T-helper 2 cell treated with Interferon-gamma antibody and Interleukin-4, amounts not matched to agents 100 ng/mL and 5 ng/mL, for 36 hours (primary cell): ENCODE measurements around the gene SPOCK1. TPM values are rescaled to one million over a fixed set of nuclear protein-coding genes. Genes with fewer than 3 reads are reported as not detected.
"Not testable (repeated sequence)": the region's sequence is repeated elsewhere in the genome, so short reads cannot be mapped to it uniquely, and the experiment has no call there.

ENCODE experiments used
- intact Hi-C: fragments of 100-400 bp; cut with micrococcal nuclease; formaldehyde crosslinking; loops from one replicate; pipeline ENCODE4 v1.15.1; 2023
- total RNA-seq: library from RNA; stranded (reverse); gene quantifications from 2 replicates; pipeline ENCODE4 v1.2.3, GENCODE V29; 2022

Gene SPOCK1
- 0.16 and 0.91 TPM in 2 replicates for total RNA-seq

DNA sequence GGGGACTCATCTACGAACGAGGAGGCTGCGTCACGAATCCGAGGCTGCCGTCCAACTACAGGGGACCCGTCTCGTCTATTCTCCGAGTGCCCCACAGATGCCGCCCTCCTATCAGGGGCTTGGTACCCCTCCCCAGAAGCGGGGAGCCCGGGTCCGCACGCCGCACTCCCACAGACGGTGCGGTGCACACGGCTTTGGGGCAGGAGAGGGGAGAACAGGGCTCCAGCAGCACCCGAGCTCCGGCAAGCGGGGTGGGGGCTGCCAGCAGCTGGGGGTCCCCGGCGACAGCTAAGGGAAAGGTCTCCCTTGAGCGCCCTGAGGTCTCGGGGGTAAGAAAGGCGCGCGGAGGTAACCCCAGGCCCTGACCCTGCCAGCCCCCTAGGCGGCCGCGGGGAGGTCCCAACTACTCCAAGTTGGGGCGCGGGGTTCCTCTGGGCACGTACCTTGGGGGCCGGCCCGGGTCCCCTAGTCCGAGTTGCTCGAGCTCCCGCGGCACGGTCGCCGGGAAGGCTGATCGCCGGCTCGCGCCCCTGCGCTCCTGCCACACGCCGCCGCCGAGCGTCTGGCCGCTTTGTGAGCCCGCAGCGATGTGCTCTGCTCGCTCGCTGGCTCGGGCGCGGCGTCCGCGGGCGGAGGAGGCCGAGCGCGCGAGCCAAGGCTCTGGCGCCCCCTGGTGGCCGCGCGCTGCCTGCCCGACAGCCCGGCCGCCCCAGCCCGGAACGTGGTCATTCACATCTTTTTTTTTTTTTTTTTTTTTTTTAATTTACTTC is at the start of gene SPOCK1:
SPOCK1 (minus strand) TSS at position 591 of the 770 bp plus-strand sequence.
- intact Hi-C loops, result loop anchor here (1.0 kb wide), 1 partner anchor 179 kb away; no protein-coding TSS in a partner anchor

DNA sequence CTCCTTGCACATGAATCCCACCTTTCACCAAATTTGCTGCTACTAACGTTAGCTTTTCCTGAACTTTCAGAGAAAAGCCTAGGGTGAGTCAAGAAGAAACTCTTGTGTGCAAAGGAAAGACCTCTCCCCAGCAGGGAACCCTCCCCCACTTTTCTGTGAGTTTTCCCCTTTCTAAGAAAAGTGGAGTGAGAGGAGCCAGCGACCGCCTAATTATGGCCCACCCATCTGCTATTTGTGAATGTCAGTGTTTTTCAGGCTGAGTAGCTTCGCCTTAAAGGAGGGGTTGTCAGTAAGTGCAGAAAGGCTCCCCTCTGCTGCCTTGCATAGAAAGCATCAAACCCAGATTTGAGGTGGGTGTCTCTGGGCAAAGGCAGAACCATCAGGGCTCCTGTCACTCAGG is 46.8 kb upstream of the SPOCK1 start:
- intact Hi-C loops, result no loop called here

DNA sequence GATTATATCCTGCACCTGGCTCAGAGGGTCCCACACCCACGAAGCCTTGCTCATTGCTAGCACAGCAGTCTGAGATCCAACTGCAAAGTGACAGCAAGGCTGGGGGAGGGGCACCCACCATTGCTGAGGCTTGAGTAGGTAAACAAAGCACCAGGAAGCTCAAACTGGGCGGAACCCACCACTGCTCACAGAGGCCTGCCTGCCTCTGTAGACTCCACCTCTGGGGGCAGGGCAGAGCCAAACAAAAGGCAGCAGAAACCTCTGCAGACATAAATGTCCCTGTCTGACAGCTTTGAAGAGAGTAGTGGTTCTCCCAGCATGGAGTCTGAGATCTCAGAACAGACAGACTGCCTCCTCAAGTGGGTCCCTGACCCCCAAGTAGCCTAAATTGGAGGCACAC is 36.3 kb upstream of the SPOCK1 start:
- intact Hi-C loops, result not testable (repeated sequence)

DNA sequence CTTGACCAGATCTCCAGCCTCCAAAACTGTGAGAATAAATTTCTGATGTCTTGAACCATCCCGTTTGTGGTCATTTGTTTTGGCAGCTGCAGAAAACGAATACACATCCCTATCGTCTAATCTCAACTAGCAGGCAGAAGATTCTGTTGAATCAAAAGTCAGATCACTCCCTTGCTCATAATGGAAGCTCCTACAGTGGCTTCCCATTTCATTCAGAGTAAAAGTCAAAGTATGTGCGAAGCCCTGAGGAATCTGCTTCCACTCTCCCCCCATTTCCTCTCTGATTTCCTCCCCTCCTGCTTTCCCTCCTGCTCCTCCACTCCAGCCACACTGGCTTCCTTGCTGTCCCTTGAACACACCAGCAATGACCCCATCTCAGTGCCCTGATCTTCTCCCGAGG is 34.8 kb upstream of the SPOCK1 start:
- intact Hi-C loops, result no loop called here

DNA sequence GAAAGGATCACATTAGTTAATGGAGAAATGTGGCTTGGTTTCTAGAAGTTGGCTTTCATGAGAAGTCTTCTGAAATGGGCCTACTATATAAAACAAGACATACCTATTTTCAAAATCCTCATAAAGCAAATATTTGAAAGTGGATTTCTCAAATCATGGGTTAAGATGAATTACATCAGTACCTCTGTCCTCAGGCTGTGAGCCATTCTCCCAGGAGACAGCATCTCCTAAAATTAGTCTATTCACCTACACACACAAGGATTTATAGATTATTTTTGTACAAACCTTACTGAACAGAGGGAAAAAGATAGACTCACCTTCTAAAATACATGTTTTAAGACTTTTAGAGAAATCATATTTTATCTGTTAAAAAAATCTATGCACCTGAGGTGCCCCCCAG is 32.1 kb upstream of the SPOCK1 start:
- intact Hi-C loops, result no loop called here

DNA sequence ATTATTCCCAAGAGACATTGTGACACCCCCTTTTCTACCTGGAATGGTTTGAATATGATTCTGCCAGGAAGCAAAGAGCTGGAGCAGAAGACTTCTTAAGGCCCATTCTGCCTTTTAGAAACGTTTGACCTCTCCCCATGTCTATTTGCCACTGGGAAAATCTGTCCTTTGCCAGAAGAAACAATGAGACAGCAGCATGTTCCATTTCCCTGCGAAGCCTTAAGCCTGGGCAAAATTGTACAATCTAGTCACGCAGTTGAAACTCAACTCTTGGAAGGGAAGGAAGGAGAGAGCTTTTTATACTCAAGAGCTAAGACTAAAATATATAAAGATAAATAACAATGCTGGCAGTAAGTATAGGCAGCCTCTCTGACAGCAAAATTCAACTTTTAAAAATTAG is 22.1 kb upstream of the SPOCK1 start:
- intact Hi-C loops, result no loop called here

DNA sequence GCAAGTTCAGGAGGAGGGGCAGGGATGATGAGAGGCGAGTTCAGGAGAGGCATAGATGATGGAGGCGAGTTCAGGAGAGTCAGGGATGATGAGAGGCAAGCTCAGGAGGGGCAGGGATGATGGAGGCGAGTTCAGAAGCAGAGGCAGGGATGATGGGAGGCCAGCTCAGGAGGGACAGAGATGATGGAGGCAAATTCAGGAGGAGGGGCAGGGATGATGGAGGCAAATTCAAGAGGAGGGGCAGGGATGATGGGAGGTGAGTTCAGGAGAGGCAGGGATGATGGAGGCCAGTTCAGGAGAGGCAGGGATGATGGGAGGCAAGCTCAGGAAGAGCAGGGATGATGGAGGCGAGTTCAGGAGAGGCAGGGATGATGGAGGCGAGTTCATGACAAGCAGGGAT is 17.8 kb upstream of the SPOCK1 start:
- intact Hi-C loops, result no loop called here

DNA sequence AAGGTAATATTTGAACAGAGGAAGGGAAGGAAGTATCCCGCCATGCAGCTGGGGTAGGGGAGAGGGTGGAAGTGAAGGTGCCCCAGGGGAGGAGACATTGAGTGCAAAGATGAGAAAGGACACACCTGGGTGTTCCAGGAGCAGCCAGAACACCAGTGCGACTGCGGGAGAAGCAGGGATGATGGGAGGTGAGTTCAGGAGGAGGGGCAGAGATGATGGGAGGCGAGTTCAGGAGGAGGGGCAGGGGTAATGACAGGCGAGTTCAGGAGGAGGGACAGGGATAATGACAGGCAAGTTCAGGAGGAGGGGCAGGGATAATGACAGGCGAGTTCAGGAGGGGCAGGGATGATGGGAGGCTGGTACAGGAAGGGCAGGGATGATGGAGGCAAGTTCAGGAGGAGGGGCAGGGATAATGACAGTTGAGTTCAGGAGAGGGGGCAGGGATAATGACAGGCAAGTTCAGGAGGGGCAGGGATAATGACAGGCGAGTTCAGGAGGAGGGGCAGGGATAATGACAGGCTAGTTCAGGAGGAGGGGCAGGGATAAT is 17.2 kb upstream of the SPOCK1 start:
- intact Hi-C loops, result no loop called here

DNA sequence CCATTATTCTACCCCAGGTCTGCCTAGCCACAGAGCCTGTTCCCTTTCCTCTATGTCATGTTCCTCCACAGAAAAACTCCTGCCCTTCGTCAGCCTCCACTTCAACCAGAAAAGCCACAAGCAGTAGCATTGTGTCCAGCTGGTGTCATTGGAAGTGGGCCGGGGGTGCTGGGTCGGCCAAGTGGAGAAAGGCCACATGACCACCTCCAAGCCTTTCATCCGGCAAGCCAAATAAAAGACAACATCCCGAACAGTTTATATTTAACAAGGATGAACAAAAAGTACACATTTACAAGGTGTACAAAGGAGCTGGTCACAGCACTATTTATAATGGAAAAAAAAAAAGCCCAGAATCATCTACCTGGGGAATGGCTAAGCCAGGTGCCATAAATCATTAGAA is 16.1 kb upstream of the SPOCK1 start:
- intact Hi-C loops, result no loop called here

DNA sequence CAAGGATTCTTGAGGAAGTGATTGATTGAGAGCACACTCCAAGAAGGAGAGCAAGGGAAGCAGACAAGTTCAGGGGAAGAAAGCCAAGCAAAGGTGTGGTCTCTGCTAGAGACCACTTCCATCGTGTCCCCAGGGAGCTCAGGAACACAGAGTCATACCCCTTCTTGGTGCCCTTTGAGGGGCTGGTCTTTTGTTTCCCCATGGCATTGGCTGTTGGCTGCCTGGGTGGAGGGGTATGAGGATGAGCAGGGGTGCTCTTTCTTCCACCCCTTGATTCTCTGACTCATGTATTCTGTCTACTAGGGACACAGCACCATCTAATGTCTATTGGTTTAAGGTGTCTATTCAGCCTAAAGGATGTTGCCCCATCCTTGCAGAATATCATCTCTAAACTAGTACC is 11.5 kb upstream of the SPOCK1 start:
- intact Hi-C loops, result no loop called here

DNA sequence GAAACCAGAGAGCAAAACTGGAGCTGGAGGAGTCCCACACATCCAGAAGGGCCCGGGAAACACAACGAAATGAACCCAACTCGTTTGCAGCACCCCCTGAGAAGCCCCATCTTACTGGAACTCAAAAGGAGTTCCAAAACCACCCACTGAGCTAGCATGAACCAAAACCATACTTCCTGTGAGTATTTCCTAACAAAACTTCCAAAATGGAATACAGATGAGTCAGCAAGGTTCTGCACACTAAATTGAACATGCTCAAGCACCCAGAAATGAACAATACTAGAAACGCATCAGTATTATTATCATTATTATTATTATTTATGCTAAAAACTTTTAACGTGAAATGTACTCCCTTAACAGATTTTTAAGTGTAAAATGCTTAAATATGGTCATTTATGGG is 8.0 kb upstream of the SPOCK1 start:
- intact Hi-C loops, result no loop called here

DNA sequence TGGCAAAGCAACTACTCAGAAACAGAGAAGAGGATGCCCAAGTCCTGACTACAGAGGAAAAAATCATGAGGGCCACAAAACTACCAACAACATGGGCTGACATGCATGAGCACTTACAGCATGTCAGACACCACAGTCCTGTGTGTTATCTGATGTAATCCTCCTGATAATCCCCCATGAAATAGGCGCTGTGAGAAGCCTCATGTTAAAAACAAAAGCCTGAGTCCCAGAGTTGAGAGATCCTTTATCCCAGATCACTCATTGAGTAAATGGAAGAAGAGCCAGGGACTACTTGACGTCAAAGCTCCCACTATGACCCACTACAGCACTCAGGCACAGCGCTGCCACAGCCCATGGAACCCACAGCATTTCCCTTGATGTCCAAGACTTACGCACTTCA is 7.2 kb upstream of the SPOCK1 start:
- intact Hi-C loops, result no loop called here

DNA sequence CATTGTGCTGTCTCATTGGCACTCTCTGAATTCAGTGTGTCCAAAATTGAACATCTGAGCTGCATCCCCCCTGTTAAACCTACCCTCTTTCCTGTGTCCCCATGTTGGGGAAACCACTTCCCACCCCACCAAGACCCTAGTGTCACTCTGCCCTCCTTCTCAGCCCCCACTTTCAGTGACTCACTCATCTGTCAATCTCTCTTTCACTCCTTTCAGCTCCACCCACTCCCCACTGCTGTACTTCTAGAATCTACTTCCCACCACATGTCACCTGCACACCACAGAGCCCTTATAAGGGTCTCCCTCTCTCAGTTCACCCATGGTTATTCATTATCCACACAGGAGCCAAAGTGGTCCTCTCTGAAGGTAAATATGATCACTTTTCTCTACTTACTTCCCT is 5.8 kb upstream of the SPOCK1 start:
- intact Hi-C loops, result no loop called here

DNA sequence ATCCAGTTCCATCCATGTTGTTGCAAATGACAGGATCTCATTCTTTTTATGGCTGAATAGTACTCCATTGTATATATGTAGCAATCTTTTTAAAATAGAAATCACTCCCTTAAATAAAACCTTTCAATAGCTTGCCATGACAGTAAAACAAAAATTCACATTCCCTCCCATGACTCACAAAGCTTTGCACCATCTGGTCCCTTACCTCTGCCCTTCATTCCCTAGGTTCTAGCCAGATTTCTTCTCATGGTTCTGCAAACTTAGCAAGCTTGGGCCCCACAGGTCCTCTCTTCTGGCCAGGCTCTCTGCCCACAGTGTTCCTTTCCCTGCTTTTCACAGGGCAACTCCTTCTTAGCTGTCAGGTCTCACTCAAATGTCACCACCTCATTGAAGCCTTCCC is 4.3 kb upstream of the SPOCK1 start:
- intact Hi-C loops, result no loop called here

DNA sequence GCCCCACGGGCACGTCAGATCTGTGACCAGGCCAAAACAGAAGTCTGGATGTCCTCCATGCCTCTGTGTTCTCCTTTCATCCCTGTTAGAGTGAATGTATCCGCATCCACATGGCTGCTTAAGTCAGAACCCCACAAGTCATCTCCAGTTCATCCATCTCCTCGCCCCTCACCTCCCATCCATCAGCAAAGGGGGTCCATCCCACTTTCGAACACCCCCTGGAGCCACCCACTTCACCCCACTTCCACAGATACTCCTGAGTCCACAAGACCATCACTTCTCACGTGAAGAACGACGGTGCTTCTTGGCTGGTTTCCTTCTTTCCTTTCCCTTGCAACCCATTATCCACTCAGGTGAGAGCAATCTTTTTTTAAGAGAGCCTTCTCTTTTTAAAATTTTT is 3.5 kb upstream of the SPOCK1 start:
- intact Hi-C loops, result no loop called here

DNA sequence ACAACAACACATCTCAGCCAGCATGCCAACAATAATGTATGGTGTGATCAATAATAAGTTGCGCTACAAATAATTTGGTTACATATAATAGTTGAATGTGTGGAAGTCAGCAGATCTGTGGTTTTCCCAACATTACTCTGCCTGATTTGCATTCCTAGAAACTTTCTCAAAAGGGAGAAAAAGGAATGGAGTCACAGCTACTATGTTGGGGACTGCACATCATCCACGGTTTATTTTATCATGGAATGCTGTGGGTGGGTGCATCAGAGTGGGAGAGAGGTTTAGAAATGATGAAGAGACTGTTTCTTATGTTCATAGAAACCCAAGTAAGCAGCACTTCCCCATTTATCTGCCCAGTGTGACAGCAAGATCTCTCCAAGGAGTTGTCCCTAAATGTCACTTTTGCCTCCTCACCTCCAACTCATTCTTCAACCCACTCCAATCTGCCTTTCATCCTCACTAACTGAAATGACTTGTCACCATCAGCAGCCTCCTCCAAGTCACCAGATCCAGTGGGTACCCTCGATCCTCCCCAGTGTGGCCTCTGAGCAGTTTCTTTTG is 2.8 kb upstream of the SPOCK1 start:
- intact Hi-C loops, result no loop called here

DNA sequence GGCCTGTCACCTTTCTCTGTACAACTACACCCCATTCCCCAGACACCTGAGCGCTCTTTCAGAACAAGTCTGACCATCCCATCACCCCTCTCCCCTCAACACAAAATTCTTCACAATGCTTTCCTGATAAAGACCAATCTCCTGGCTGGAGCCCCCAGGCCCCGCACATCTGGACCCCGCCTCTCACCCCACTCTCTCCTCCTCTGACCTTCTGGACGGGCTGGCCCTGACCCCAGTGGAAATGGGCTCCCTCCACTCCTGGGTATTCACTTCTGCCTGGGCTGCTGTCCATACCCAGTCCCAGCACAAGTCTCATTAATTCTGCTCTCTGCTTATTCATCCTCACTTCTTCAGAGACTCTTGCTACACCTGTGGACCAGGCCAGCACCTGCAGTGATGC is 2.1 kb upstream of the SPOCK1 start:
- intact Hi-C loops, result no loop called here

DNA sequence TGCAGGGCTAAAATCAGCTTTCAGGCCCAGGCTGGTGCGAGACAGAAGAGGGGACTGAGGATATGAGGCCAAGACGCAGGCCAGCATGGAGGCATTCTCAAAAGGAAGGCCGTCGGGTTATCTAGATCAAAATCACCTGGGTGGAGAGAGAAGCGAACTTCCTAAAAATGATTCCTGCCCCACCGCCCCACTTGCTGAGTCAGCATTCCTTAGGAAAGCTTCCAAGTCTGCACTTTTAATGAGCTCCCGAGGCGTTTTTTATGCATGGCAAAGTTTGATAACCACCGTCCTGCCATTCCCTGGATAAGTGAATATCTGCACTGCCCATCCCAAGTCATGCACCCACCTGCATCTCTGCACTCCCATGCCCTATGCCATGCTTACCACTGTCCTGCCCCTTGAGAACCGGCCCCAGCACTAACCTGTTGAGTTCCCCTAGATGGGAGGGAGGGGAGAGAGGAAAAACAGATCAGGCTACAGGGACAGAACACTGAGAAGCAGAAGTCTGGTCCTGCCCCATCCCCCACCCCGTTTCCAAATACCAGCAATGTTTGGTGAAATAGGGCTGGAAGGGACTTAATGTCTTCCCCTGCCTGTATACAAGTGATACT is 1.6 kb upstream of the SPOCK1 start:
- intact Hi-C loops, result no loop called here

DNA sequence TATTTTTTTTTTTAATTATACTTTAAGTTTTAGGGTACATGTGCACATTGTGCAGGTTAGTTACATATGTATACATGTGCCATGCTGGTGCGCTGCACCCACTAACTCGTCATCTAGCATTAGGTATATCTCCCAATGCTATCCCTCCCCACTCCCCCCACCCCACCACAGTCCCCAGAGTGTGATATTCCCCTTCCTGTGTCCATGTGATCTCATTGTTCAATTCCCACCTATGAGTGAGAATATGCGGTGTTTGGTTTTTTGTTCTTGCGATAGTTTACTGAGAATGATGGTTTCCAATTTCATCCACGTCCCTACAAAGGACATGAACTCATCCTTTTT is 351 bp upstream of the SPOCK1 start:
- intact Hi-C loops, result loop anchor here (1.0 kb wide), 1 partner anchor 179 kb away; no protein-coding TSS in a partner anchor

DNA sequence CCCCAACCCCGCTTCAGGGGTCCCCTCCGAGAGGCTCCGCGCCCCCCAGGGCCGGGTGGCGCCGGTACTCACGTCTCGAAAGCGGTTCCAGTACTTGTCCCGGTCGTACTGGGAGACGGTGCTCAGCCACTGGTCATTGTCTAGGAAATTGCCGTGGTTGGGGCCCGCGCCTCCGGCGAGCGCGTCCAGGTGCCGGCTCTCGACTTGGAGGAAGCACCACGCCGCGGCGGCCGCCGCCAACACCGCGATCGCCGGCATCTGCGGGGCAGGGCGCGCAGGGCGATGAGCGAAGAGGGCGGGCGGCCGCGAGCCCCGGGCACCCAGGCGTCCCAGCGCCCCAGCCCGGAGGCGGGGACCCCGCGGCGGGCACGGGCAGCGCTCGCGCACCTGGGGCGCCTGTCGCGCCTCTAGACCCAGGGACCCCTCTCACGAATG is 808 bp downstream of the SPOCK1 start:
- intact Hi-C loops, result no loop called here

DNA sequence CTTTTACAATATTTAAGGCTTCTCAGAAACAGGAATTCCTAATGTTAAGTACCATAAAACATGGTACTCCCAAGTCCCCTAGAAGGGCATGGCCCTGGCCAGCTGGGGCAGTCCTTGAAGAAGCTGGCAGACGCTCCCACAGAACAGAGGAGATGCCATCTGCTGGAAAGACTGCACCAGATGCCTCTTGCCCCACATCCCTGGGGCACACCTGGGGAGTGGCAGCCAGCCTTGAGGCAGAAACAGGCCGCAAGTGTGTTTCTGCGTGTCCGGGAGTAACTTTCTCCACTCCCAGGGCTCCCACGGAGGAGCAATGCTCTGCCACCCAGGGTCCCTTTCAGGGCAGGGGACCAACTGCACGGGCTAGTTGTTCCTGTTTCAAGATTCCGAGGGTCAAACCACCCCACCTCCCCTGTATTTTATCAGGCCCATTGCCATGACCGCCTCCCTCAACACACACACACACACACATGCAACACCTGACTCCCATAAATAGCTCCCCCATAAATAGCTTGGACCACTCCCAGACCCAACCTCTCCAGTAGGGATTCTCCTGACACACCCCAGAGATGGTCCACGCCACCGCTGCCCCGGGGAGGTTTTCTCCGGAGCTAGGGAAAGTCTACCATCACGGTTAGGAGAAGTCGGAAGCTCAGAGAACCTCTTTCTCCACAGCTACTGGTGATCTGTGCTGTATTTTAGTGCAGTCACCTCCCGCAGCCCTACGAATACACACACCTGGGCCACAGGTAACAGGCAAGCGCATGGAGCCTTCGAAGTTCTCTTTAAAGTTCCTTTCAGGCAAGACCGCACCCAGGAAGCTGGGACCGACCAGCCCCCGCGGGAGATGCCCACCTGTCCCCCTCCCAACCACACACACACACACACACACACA is 1.5 kb downstream of the SPOCK1 start:
- intact Hi-C loops, result loop anchor here (1.0 kb wide), 1 partner anchor 153 kb away; no protein-coding TSS in a partner anchor
